ENCODE data around the gene ZNF362. TPM values are rescaled to one million over a fixed set of nuclear protein-coding genes. Genes with fewer than 3 reads are reported as not detected.

Gene ZNF362
- total and polyA plus RNA-seq, 8 donors = 1.3 to 49.8 (median 8.8) TPM

- H3K4me1 ChIP-seq = peaks cover 9 to 60% (median 33%) of the 10 kb centered on the region in 4 donors
- H3K4me3 ChIP-seq = no peak overlapping the region
- no peaks in the 10 kb centered on the region for H3K27me3 ChIP-seq
- no peaks in the 10 kb centered on the region for H3K9me3 ChIP-seq
- no peak for DNase-seq
- 83 to 87% (median 86%) methylated on average over 13 of the region's 13 CpGs for WGBS, 5 donors
- intact Hi-C loops (cut with DNase I; ENCODE audit: low total_unique reads) = no loop called here
- TF ChIP-seq POLR2A (IDR thresholded peaks at IDR 0.05) (no peak), POLR2AphosphoS5 (IDR thresholded peaks at IDR 0.05) (no peak), EP300 (IDR thresholded peaks at IDR 0.05) (no peak), CTCF (IDR thresholded peaks at IDR 0.05) (no peak)
- H3K36me3 ChIP-seq = peaks cover 0 to 31% (median 19%) of the 10 kb centered on the region in 4 donors
- H3K27ac ChIP-seq = no peak overlapping the region
Observed at GRCh38 chr1:33271666-33272505, 15.6 kb downstream of the ZNF362 start.

- Histone ChIP-seq H3K27me3 (no peaks in the 10 kb centered on the region), H3K27ac (no peak overlapping the region), H3K4me1 (peaks cover 9 to 60% (median 33%) of the 10 kb centered on the region in 4 donors), H3K4me3 (no peak overlapping the region), H3K9me3 (no peaks in the 10 kb centered on the region), H3K36me3 (peaks cover 4 to 37% (median 25%) of the 10 kb centered on the region in 4 donors)
- DNase-seq = no peak
- intact Hi-C loops (cut with DNase I; ENCODE audit: low total_unique reads) = no loop called here
- 57 to 69% (median 64%) methylated on average over 3 of the region's 3 CpGs for WGBS, 5 donors
- no peak for TF ChIP-seq CTCF (IDR thresholded peaks at IDR 0.05)
- TF ChIP-seq EP300 (IDR thresholded peaks at IDR 0.05) = no peak
- no peak for TF ChIP-seq POLR2AphosphoS5 (IDR thresholded peaks at IDR 0.05)
- TF ChIP-seq POLR2A (IDR thresholded peaks at IDR 0.05) = no peak
Observed at GRCh38 chr1:33272509-33272908, 16.2 kb downstream of the ZNF362 start.

GRCh38 chr1:33272930-33273329 is 16.6 kb downstream of the ZNF362 start:
- intact Hi-C loops (cut with DNase I; ENCODE audit: low total_unique reads) = no loop called here
- Histone ChIP-seq H3K4me3 (no peak overlapping the region), H3K36me3 (peaks cover 6 to 41% (median 29%) of the 10 kb centered on the region in 4 donors), H3K4me1 (peaks cover 9 to 60% (median 31%) of the 10 kb centered on the region in 4 donors), H3K9me3 (no peaks in the 10 kb centered on the region), H3K27ac (no peak overlapping the region), H3K27me3 (no peaks in the 10 kb centered on the region)
- no peak for DNase-seq
- no peak for TF ChIP-seq POLR2AphosphoS5 (IDR thresholded peaks at IDR 0.05)
- no peak for TF ChIP-seq CTCF (IDR thresholded peaks at IDR 0.05)
- TF ChIP-seq POLR2A (IDR thresholded peaks at IDR 0.05) = no peak
- no peak for TF ChIP-seq EP300 (IDR thresholded peaks at IDR 0.05)
- WGBS, 5 donors = 63 to 85% (median 77%) methylated on average over 1 of the region's 1 CpG

GRCh38 chr1:33273406-33273805 is 17.1 kb downstream of the ZNF362 start:
- H3K4me1 ChIP-seq = peaks cover 7 to 58% (median 27%) of the 10 kb centered on the region in 4 donors
- no peak for DNase-seq
- 79 to 86% (median 83%) methylated on average over 3 of the region's 3 CpGs for WGBS, 5 donors

More at GRCh38 chr1:33273406-33273805, 17.1 kb downstream of the ZNF362 start:
- Histone ChIP-seq H3K27me3 (no peaks in the 10 kb centered on the region), H3K36me3 (peaks cover 6 to 46% (median 33%) of the 10 kb centered on the region in 4 donors), H3K27ac (no peak overlapping the region), H3K4me3 (no peak overlapping the region), H3K9me3 (no peaks in the 10 kb centered on the region)
- TF ChIP-seq POLR2AphosphoS5 (IDR thresholded peaks at IDR 0.05) (no peak), CTCF (IDR thresholded peaks at IDR 0.05) (no peak), EP300 (IDR thresholded peaks at IDR 0.05) (no peak), POLR2A (IDR thresholded peaks at IDR 0.05) (no peak)
- intact Hi-C loops (cut with DNase I; ENCODE audit: low total_unique reads) = no loop called here

Data from stomach (tissue), 9 donors.